H1 (cell line): ENCODE data around the gene ASCC1.

Experiments
- ASH2L ChIP-seq: fragments of 200-600, 300-600 bp; sonication (generic); IDR thresholded peaks from one replicate; pipeline ENCODE4 v1.7.1; 2017; ENCODE audit warnings: low read length
- ATF3 ChIP-seq: IDR thresholded peaks from 2 replicates; pipeline ENCODE4 v1.6.1; 2011; ENCODE audit warnings: low read depth, mild to moderate bottlenecking, low read length; ENCODE audit not compliant: insufficient read depth
- BCL11A ChIP-seq, 2 experiments: IDR thresholded peaks; one replicate each; pipeline ENCODE4 v1.6.1; 2011; ENCODE audit warnings: low read depth in 2 of 2, low read length in 2 of 2, mild to moderate bottlenecking in 2 of 2
- CTCF ChIP-seq, 3 experiments: IDR thresholded peaks; 1 replicate in 2 of 3; 2 replicates in 1 of 3; pipeline versions ENCODE4 v1.5.1 to v1.6.1; 2011; ENCODE audit warnings: low read length in 3 of 3, mild to moderate bottlenecking in 3 of 3, inconsistent platforms in 2 of 3, low read depth in 1 of 3, moderate library complexity in 1 of 3; ENCODE audit not compliant: insufficient read depth in 1 of 3; ENCODE audit errors: control extremely low read depth in 1 of 3
- EP300 ChIP-seq, 2 experiments: IDR thresholded peaks; 1 replicate in 1 of 2; 2 replicates in 1 of 2; pipeline ENCODE4 v1.6.1; 2011 to 2012; ENCODE audit warnings: low read depth in 2 of 2, low read length in 2 of 2, mild to moderate bottlenecking in 2 of 2, borderline replicate concordance in 1 of 2, inconsistent platforms in 1 of 2, moderate library complexity in 1 of 2
- EZH2 ChIP-seq: fragments of 200-600 bp; sonication (generic); IDR thresholded peaks from 2 replicates; pipeline ENCODE4 v1.7.1; 2012; ENCODE audit warnings: low read depth, mild to moderate bottlenecking, moderate library complexity, low read length, inconsistent platforms; ENCODE audit not compliant: severe bottlenecking
- FOSL1 ChIP-seq: IDR thresholded peaks from 2 replicates; pipeline ENCODE4 v1.6.1; 2011; ENCODE audit warnings: mild to moderate bottlenecking, low read depth, low read length, moderate library complexity; ENCODE audit not compliant: insufficient read depth
- MAX ChIP-seq: IDR thresholded peaks from 2 replicates; pipeline ENCODE4 v1.6.1; 2012; ENCODE audit warnings: inconsistent platforms
- POLR2A ChIP-seq, 2 experiments: IDR thresholded peaks; 1 replicate in 1 of 2; 2 replicates in 1 of 2; pipeline ENCODE4 v1.6.1; 2011; ENCODE audit warnings: low read depth in 2 of 2, low read length in 2 of 2, mild to moderate bottlenecking in 2 of 2; ENCODE audit errors: control extremely low read depth in 1 of 2
- TAF7 ChIP-seq: optimal IDR thresholded peaks from 2 replicates; pipeline ENCODE3; 2011; ENCODE audit warnings: low read depth, mild to moderate bottlenecking, inconsistent platforms, low read length, moderate library complexity, borderline replicate concordance
- ZNF274 ChIP-seq: IDR thresholded peaks from 2 replicates; pipeline ENCODE4 v1.7.0; 2012; ENCODE audit warnings: low read length, borderline replicate concordance; ENCODE audit errors: extremely low read depth

GRCh38 chr10:72257051-72257892 is 41.2 kb upstream of the ASCC1 start:
- TF ChIP-seq POLR2A (IDR thresholded peaks at IDR 0.05; ENCODE audit: control extremely low read depth in 1 of 2, low read depth in 2 of 2, low read length in 2 of 2) (no peak), CTCF (IDR thresholded peaks at IDR 0.05; ENCODE audit: control extremely low read depth in 1 of 3, insufficient read depth in 1 of 3, low read depth in 1 of 3, low read length in 3 of 3) (no peak), TAF7 (no peak), EZH2 (no peak), ATF3 (no peak), FOSL1 (no peak), MAX (no peak), EP300 (IDR thresholded peaks at IDR 0.05; ENCODE audit: borderline replicate concordance in 1 of 2, low read depth in 2 of 2, low read length in 2 of 2) (no peak), BCL11A (IDR thresholded peaks at IDR 0.05; ENCODE audit: low read depth in 2 of 2, low read length in 2 of 2) (no peak), ZNF274 (no peak), ASH2L (no peak)
